GM23338 (cell line): Measurements from ENCODE around the gene MSH3.

Experiments used
- CREB1 ChIP-seq: fragments of 250-450 bp; sonication (Bioruptor Pico); IDR thresholded peaks from 2 replicates; pipeline ENCODE4 v1.5.0; 2020; ENCODE audit warnings: low read depth, mild to moderate bottlenecking, moderate library complexity
- CTCF ChIP-seq, 2 experiments: fragments of 200-600 bp in 1 of 2; sonication (generic) in 1 of 2; conservative IDR thresholded peaks; 2 replicates each; pipeline versions ENCODE4 v1.5.1 to v1.6.1; 2016 to 2017; ENCODE audit warnings: antibody characterized with exemption in 2 of 2, low read depth in 2 of 2, mild to moderate bottlenecking in 2 of 2, moderate library complexity in 1 of 2
- ETS1 ChIP-seq: IDR thresholded peaks from 2 replicates; pipeline ENCODE4 v1.6.1; 2016; ENCODE audit warnings: antibody characterized with exemption
- EZH2 ChIP-seq: fragments of 200-600 bp; sonication (generic); IDR thresholded peaks from one replicate; pipeline ENCODE4 v1.8.0; 2017; ENCODE audit warnings: antibody characterized with exemption, mild to moderate bottlenecking, low read depth; ENCODE audit not compliant: unreplicated experiment
- EZH2phosphoT487 ChIP-seq: fragments of 200-600 bp; sonication (generic); IDR thresholded peaks from one replicate; pipeline ENCODE4 v1.8.1; 2018; ENCODE audit warnings: antibody characterized with exemption; ENCODE audit not compliant: unreplicated experiment
- JUNB ChIP-seq: IDR thresholded peaks from one replicate; pipeline ENCODE4 v1.6.1; 2016; ENCODE audit warnings: antibody characterized with exemption; ENCODE audit not compliant: unreplicated experiment
- NANOG ChIP-seq: IDR thresholded peaks from 2 replicates; pipeline ENCODE4 v1.6.1; 2016; ENCODE audit warnings: antibody characterized with exemption, borderline replicate concordance
- POLR2AphosphoS5 ChIP-seq: IDR thresholded peaks from 2 replicates; pipeline ENCODE4 v1.6.1; 2016; ENCODE audit warnings: antibody characterized with exemption, low read depth
- REST ChIP-seq: IDR thresholded peaks from one replicate; pipeline ENCODE4 v1.6.1; 2018; ENCODE audit warnings: antibody characterized with exemption; ENCODE audit not compliant: unreplicated experiment
- ZNF331 ChIP-seq: fragments of 250-450 bp; sonication (Bioruptor Pico); IDR thresholded peaks from 2 replicates; pipeline ENCODE4 v1.5.0; 2020; ENCODE audit warnings: low read depth, mild to moderate bottlenecking, moderate library complexity
- ZNF462 ChIP-seq: fragments of 250-450 bp; sonication (Bioruptor Pico); IDR thresholded peaks from 2 replicates; pipeline ENCODE4 v1.5.0; 2020; ENCODE audit warnings: mild to moderate bottlenecking, moderate library complexity

- TF ChIP-seq CTCF (conservative IDR thresholded peaks at IDR 0.05; ENCODE audit: low read depth in 2 of 2) (no peak), CREB1 (CRISPR knock-in tag) (no peak), POLR2AphosphoS5 (no peak), EZH2 (no peak), EZH2phosphoT487 (no peak), REST (no peak), ZNF331 (no peak), JUNB (no peak), ETS1 (no peak), NANOG (no peak), ZNF462 (no peak)
These were observed 110.3 kb downstream of the MSH3 start for GRCh38 chr5:80764786-80765185.
